Endodermal cell (in vitro differentiated cells): ENCODE data around the gene HS6ST2. TPM values are rescaled to one million over a fixed set of nuclear protein-coding genes. Genes with fewer than 3 reads are reported as not detected.

Experiments used
- DNase-seq: peaks from one replicate; pipeline ENCODE4 v3.0.0-alpha.2; 2017
- H3K27ac ChIP-seq: 2 replicates; pipeline ENCODE4 v1.5.1; 2013; ENCODE audit warnings: mild to moderate bottlenecking, low read depth, low read length, moderate library complexity
- H3K27me3 ChIP-seq: 2 replicates; pipeline ENCODE4 v1.6.1; 2013; ENCODE audit warnings: mild to moderate bottlenecking, low read length, moderate library complexity; ENCODE audit not compliant: insufficient read depth, control insufficient read depth, poor library complexity, severe bottlenecking
- H3K36me3 ChIP-seq: 2 replicates; pipeline ENCODE4 v1.7.0; 2013; ENCODE audit warnings: mild to moderate bottlenecking, low read length, moderate library complexity; ENCODE audit not compliant: control insufficient read depth, insufficient read depth
- H3K4me1 ChIP-seq: one replicate; pipeline ENCODE4 v1.7.0; 2013; ENCODE audit warnings: low read length; ENCODE audit not compliant: control insufficient read depth, insufficient read depth
- H3K4me3 ChIP-seq: 2 replicates; pipeline ENCODE4 v1.5.1; 2013; ENCODE audit warnings: mild to moderate bottlenecking, low read length, moderate library complexity
- H3K9ac ChIP-seq: 2 replicates; pipeline ENCODE4 v1.6.1; 2013; ENCODE audit warnings: mild to moderate bottlenecking, low read length, moderate library complexity; ENCODE audit not compliant: poor library complexity, severe bottlenecking; ENCODE audit errors: extremely low read depth
- H3K9me3 ChIP-seq: 2 replicates; pipeline ENCODE4 v1.6.1; 2013; ENCODE audit warnings: mild to moderate bottlenecking, low read length, moderate library complexity; ENCODE audit not compliant: control insufficient read depth
- H3K27ac Mint-ChIP-seq: 2 replicates; pipeline ENCODE4 v1.8.0; 2020; ENCODE audit warnings: mixed read lengths
- H3K27me3 Mint-ChIP-seq: 2 replicates; pipeline ENCODE4 v1.8.0; 2021; ENCODE audit warnings: mild to moderate bottlenecking, mixed read lengths; ENCODE audit not compliant: insufficient read depth
- H3K36me3 Mint-ChIP-seq: 2 replicates; pipeline ENCODE4 v1.8.0; 2020; ENCODE audit warnings: low read depth, mixed read lengths
- H3K4me1 Mint-ChIP-seq: 2 replicates; pipeline ENCODE4 v1.8.0; 2020; ENCODE audit warnings: mixed read lengths
- H3K4me3 Mint-ChIP-seq: 2 replicates; pipeline ENCODE4 v1.8.0; 2020; ENCODE audit warnings: mild to moderate bottlenecking, moderate library complexity, mixed read lengths
- H3K9me3 Mint-ChIP-seq: 2 replicates; pipeline ENCODE4 v1.8.0; 2020; ENCODE audit warnings: mild to moderate bottlenecking, mixed read lengths
- CTCF ChIP-seq: fragments of 200-600 bp; sonication (generic); conservative IDR thresholded peaks from 2 replicates; pipeline ENCODE4 v1.5.0; 2021; ENCODE audit warnings: antibody characterized with exemption, mild to moderate bottlenecking
- WGBS, 2 experiments: methylation state at CpG; one replicate each; pipeline versions ENCODE4 v1.1.5 to v1.1.7; 2013; ENCODE audit warnings: missing lambda C conversion rate in 2 of 2, mixed read lengths in 1 of 2; ENCODE audit not compliant: insufficient coverage in 1 of 2, insufficient read length in 1 of 2; 5-methylcytosine and 5-hydroxymethylcytosine counted together
- total RNA-seq, 2 donors: library from RNA; stranded (reverse); fragmentation: NEBNext Ultra II Directional in 1 of 2; extraction: Animal tissue kit (Norgen Biotek cat#: 25700) in 1 of 2; gene quantifications; 2 replicates in 1 of 2; 3 replicates in 1 of 2; pipeline ENCODE4 v1.2.1, GENCODE V29; 2021

Gene HS6ST2
- total RNA-seq, 2 donors from 2014 or later = 4.1 to 19.4 TPM

DNA sequence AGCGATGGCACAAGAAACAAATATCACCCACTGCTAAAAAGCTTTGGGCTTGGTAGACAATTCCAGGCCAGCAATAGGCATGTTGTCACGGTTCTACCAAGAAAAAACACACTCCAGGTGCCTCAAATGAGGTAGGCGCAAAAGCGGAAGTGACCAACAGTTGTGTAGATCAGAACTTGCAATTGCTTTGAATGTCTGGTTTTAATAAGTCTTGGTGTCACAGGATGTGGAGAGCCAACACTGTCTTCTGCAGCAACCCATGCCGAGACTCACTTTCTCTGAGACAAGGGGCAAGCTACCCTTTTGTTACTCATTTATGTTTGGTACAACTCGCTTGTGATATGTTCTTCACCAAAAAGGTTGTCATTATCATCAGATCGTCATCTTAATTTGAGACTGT lies 188.8 kb downstream of the HS6ST2 start:
- Mint-ChIP-seq H3K27me3 (no peaks in the 10 kb centered on the region), H3K4me1 (no peaks in the 10 kb centered on the region), H3K36me3 (no peaks in the 10 kb centered on the region), H3K27ac (no peak overlapping the region), H3K4me3 (no peak overlapping the region), H3K9me3 (no peaks in the 10 kb centered on the region)
- no peak overlapping the region for H3K27ac ChIP-seq
- no peak for DNase-seq
- H3K36me3 ChIP-seq = no peaks in the 10 kb centered on the region
- no peaks in the 10 kb centered on the region for H3K27me3 ChIP-seq
- TF ChIP-seq CTCF = no peak
- no peak overlapping the region for H3K9ac ChIP-seq
- WGBS, 2 experiments = 96 to 100% methylated on average over 3 to 7 of the region's 7 CpGs
- H3K4me3 ChIP-seq = no peak overlapping the region
- no peaks in the 10 kb centered on the region for H3K9me3 ChIP-seq
- H3K4me1 ChIP-seq = no peaks in the 10 kb centered on the region

DNA sequence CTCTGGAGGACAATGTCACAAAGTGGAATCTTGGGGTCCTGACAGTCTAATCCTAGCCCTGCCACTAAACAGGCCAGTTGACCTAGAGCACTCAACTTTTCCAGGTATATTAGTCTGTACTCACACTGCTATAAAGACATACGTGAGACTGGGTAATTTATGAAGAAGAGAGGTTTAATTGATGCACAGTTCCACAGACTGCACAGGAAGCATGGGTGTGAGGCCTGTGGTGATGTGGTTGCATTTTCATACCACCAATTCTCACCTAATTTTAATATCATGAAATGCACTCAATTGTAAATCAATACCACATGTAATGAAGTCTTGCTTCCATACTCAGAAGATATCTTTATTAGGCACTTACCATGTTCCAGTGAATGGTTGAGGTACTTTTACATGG lies 192.0 kb downstream of the HS6ST2 start:
- Histone ChIP-seq H3K36me3 (no peaks in the 10 kb centered on the region), H3K9ac (no peak overlapping the region), H3K4me3 (no peak overlapping the region), H3K27me3 (no peaks in the 10 kb centered on the region), H3K27ac (no peak overlapping the region), H3K4me1 (no peaks in the 10 kb centered on the region), H3K9me3 (no peaks in the 10 kb centered on the region)
- DNase-seq = no peak
- H3K27me3 Mint-ChIP-seq = no peaks in the 10 kb centered on the region
- no peaks in the 10 kb centered on the region for H3K4me1 Mint-ChIP-seq
- H3K9me3 Mint-ChIP-seq = no peaks in the 10 kb centered on the region
- no peak overlapping the region for H3K4me3 Mint-ChIP-seq
- WGBS, 2 experiments = no CpG with 5 or more reads among the region's 1 CpG
- no peak overlapping the region for H3K27ac Mint-ChIP-seq
- TF ChIP-seq CTCF = no peak
- H3K36me3 Mint-ChIP-seq = no peaks in the 10 kb centered on the region

- Mint-ChIP-seq H3K4me1 (peaks cover 22% of the 10 kb centered on the region), H3K27ac (no peak overlapping the region), H3K4me3 (no peak overlapping the region), H3K9me3 (no peaks in the 10 kb centered on the region), H3K36me3 (no peaks in the 10 kb centered on the region), H3K27me3 (no peaks in the 10 kb centered on the region)
- Histone ChIP-seq H3K9ac (no peak overlapping the region), H3K9me3 (no peaks in the 10 kb centered on the region), H3K36me3 (no peaks in the 10 kb centered on the region), H3K4me1 (no peaks in the 10 kb centered on the region), H3K27ac (no peak overlapping the region), H3K27me3 (no peaks in the 10 kb centered on the region), H3K4me3 (no peak overlapping the region)
- 80 to 97% methylated on average over 1 to 3 of the region's 3 CpGs for WGBS, 2 experiments
- no peak for DNase-seq
- no peak for TF ChIP-seq CTCF
These were observed 194.9 kb downstream of the HS6ST2 start for GRCh38 chrX:132763528-132763927.
